Measurements from ENCODE around the gene PLCE1.
"Not testable (repeated sequence)": the region's sequence is repeated elsewhere in the genome, so short reads cannot be mapped to it uniquely, and the experiment has no call there.

The PLCE1 gene

GRCh38 chr10:93993782-93994437, at the start of gene PLCE1:
Gene PLCE1, plus strand, starts transcription at chr10:93993931. Its CDS starts 37,116 bp downstream, at chr10:94031047.
- DNase-seq = no peak

GRCh38 chr10:93945819-93946218, 47.9 kb upstream of the PLCE1 start:
- DNase-seq = no peak

GRCh38 chr10:93947055-93947454, 46.7 kb upstream of the PLCE1 start:
- no peak for DNase-seq

- DNase-seq = no peak
Measured at GRCh38 chr10:93947524-93947923, 46.2 kb upstream of the PLCE1 start.

GRCh38 chr10:93951905-93952304, 41.8 kb upstream of the PLCE1 start:
- no peak for DNase-seq

GRCh38 chr10:93954299-93954698, 39.4 kb upstream of the PLCE1 start:
- no peak for DNase-seq

GRCh38 chr10:93954726-93955363, 38.9 kb upstream of the PLCE1 start:
- DNase-seq = no peak

- no peak for DNase-seq
Measured at GRCh38 chr10:93958834-93959233, 34.9 kb upstream of the PLCE1 start.

- DNase-seq = not testable (repeated sequence)
Measured at GRCh38 chr10:93960988-93961387, 32.7 kb upstream of the PLCE1 start.

- DNase-seq = no peak
Measured at GRCh38 chr10:93962973-93963372, 30.8 kb upstream of the PLCE1 start.

- no peak for DNase-seq
Measured at GRCh38 chr10:93963434-93963833, 30.3 kb upstream of the PLCE1 start.

- no peak for DNase-seq
Measured at GRCh38 chr10:93965911-93966310, 27.8 kb upstream of the PLCE1 start.

GRCh38 chr10:93967756-93968155, 26.0 kb upstream of the PLCE1 start:
- DNase-seq = no peak

GRCh38 chr10:93968540-93968945, 25.2 kb upstream of the PLCE1 start:
- no peak for DNase-seq

- not testable (repeated sequence) for DNase-seq
Measured at GRCh38 chr10:93970433-93971010, 23.2 kb upstream of the PLCE1 start.

GRCh38 chr10:93973748-93974445, 19.8 kb upstream of the PLCE1 start:
- no peak for DNase-seq

GRCh38 chr10:93977442-93977841, 16.3 kb upstream of the PLCE1 start:
- DNase-seq = no peak

- no peak for DNase-seq
Measured at GRCh38 chr10:93980486-93980885, 13.2 kb upstream of the PLCE1 start.

GRCh38 chr10:93991114-93991513, 2.6 kb upstream of the PLCE1 start:
- DNase-seq = no peak

GRCh38 chr10:93991596-93992284, 2.0 kb upstream of the PLCE1 start:
- no peak for DNase-seq

GRCh38 chr10:93992400-93993030, 1.2 kb upstream of the PLCE1 start:
- no peak for DNase-seq

GRCh38 chr10:93993414-93993781, 333 bp upstream of the PLCE1 start:
- DNase-seq = no peak

GRCh38 chr10:93994438-93994801, 689 bp downstream of the PLCE1 start:
- no peak for DNase-seq

Data from CD4-positive, alpha-beta T cell treated with Interleukin-10 for 1 hour (primary cell).